HUES48 (cell line): ENCODE data around the gene ADIG.

Source experiments
- H3K27ac ChIP-seq: one replicate; pipeline ENCODE4 v1.7.0; 2013; ENCODE audit warnings: low read depth, low read length, inconsistent platforms
- H3K27me3 ChIP-seq: 2 replicates; pipeline ENCODE4 v1.6.1; 2013; ENCODE audit warnings: mild to moderate bottlenecking, low read length; ENCODE audit not compliant: control insufficient read depth, insufficient read depth
- H3K36me3 ChIP-seq: 2 replicates; pipeline ENCODE4 v1.6.1; 2013; ENCODE audit warnings: low read length; ENCODE audit not compliant: control insufficient read depth, insufficient read depth
- H3K4me1 ChIP-seq: 2 replicates; pipeline ENCODE4 v1.6.1; 2013; ENCODE audit warnings: mild to moderate bottlenecking, low read length; ENCODE audit not compliant: control insufficient read depth, insufficient read depth
- H3K4me3 ChIP-seq: 2 replicates; pipeline ENCODE4 v1.5.1; 2013; ENCODE audit warnings: mild to moderate bottlenecking, low read depth, low read length
- H3K9ac ChIP-seq: 2 replicates; pipeline ENCODE4 v1.6.1; 2013; ENCODE audit warnings: mild to moderate bottlenecking, low read depth, low read length, moderate library complexity
- H3K9me3 ChIP-seq: 2 replicates; pipeline ENCODE4 v1.6.1; 2013; ENCODE audit warnings: low read length; ENCODE audit not compliant: control insufficient read depth, insufficient read depth

The ADIG gene

GRCh38 chr20:38581013-38581412, at the start of gene ADIG:
TSS of gene ADIG (plus strand) at chr20:38581197. CDS start at chr20:38581251, 54 bp downstream.
- no peak within 1 kb of the TSS for H3K27ac ChIP-seq
- H3K9ac ChIP-seq, result no peak within 1 kb of the TSS
- no peaks in the 10 kb centered on the region for H3K9me3 ChIP-seq
- H3K36me3 ChIP-seq, result peaks cover 5% of the 10 kb centered on the region
- no peaks in the 10 kb centered on the region for H3K27me3 ChIP-seq
- no peak within 1 kb of the TSS for H3K4me3 ChIP-seq
- H3K4me1 ChIP-seq, result no peaks in the 10 kb centered on the region; the same call in 1 of the 2 replicates

GRCh38 chr20:38534756-38535155, 46.2 kb upstream of the ADIG start:
- no peak overlapping the region for H3K27ac ChIP-seq
- no peaks in the 10 kb centered on the region for H3K4me1 ChIP-seq
- no peak overlapping the region for H3K4me3 ChIP-seq
- no peaks in the 10 kb centered on the region for H3K9me3 ChIP-seq
- H3K36me3 ChIP-seq, result peaks cover 89% of the 10 kb centered on the region
- H3K27me3 ChIP-seq, result no peaks in the 10 kb centered on the region
- H3K9ac ChIP-seq, result no peak overlapping the region

GRCh38 chr20:38536310-38536709, 44.7 kb upstream of the ADIG start:
- H3K4me1 ChIP-seq, result no peaks in the 10 kb centered on the region
- no peaks in the 10 kb centered on the region for H3K9me3 ChIP-seq
- no peak overlapping the region for H3K9ac ChIP-seq
- no peak overlapping the region for H3K27ac ChIP-seq
- peaks cover 94% of the 10 kb centered on the region for H3K36me3 ChIP-seq
- H3K27me3 ChIP-seq, result no peaks in the 10 kb centered on the region
- H3K4me3 ChIP-seq, result no peak overlapping the region

GRCh38 chr20:38537176-38537575, 43.8 kb upstream of the ADIG start:
- Histone ChIP-seq H3K9me3 (no peaks in the 10 kb centered on the region), H3K4me3 (no peak overlapping the region), H3K4me1 (no peaks in the 10 kb centered on the region), H3K27ac (no peak overlapping the region), H3K36me3 (peaks cover 97% of the 10 kb centered on the region), H3K27me3 (no peaks in the 10 kb centered on the region), H3K9ac (no peak overlapping the region)

- no peaks in the 10 kb centered on the region for H3K9me3 ChIP-seq
- peaks cover 97% of the 10 kb centered on the region for H3K36me3 ChIP-seq
- no peak overlapping the region for H3K4me3 ChIP-seq
- no peak overlapping the region for H3K27ac ChIP-seq
- no peak overlapping the region for H3K9ac ChIP-seq
- H3K27me3 ChIP-seq, result no peaks in the 10 kb centered on the region
- H3K4me1 ChIP-seq, result no peaks in the 10 kb centered on the region
These were observed 42.2 kb upstream of the ADIG start for GRCh38 chr20:38538789-38539188.

GRCh38 chr20:38543014-38543906, 37.7 kb upstream of the ADIG start:
- peaks cover 98% of the 10 kb centered on the region for H3K36me3 ChIP-seq
- H3K9ac ChIP-seq, result no peak overlapping the region
- no peak overlapping the region for H3K27ac ChIP-seq
- no peaks in the 10 kb centered on the region for H3K27me3 ChIP-seq
- no peak overlapping the region for H3K4me3 ChIP-seq
- no peaks in the 10 kb centered on the region for H3K9me3 ChIP-seq
- H3K4me1 ChIP-seq, result no peaks in the 10 kb centered on the region

- Histone ChIP-seq H3K4me3 (no peak overlapping the region), H3K9me3 (no peaks in the 10 kb centered on the region), H3K36me3 (peaks cover 90% of the 10 kb centered on the region), H3K27me3 (no peaks in the 10 kb centered on the region), H3K27ac (no peak overlapping the region), H3K9ac (no peak overlapping the region), H3K4me1 (no peaks in the 10 kb centered on the region)
These were observed 35.2 kb upstream of the ADIG start for GRCh38 chr20:38545771-38546170.

GRCh38 chr20:38547288-38548085, 33.5 kb upstream of the ADIG start:
- peaks cover 89% of the 10 kb centered on the region for H3K36me3 ChIP-seq
- H3K9me3 ChIP-seq, result no peaks in the 10 kb centered on the region
- no peak overlapping the region for H3K9ac ChIP-seq
- no peaks in the 10 kb centered on the region for H3K4me1 ChIP-seq
- H3K27me3 ChIP-seq, result no peaks in the 10 kb centered on the region
- H3K4me3 ChIP-seq, result no peak overlapping the region
- no peak overlapping the region for H3K27ac ChIP-seq

GRCh38 chr20:38548356-38549083, 32.5 kb upstream of the ADIG start:
- Histone ChIP-seq H3K9me3 (no peaks in the 10 kb centered on the region), H3K27ac (no peak overlapping the region), H3K9ac (no peak overlapping the region), H3K27me3 (no peaks in the 10 kb centered on the region), H3K36me3 (peaks cover 89% of the 10 kb centered on the region), H3K4me1 (no peaks in the 10 kb centered on the region), H3K4me3 (no peak overlapping the region)

- Histone ChIP-seq H3K4me3 (no peak overlapping the region), H3K9me3 (no peaks in the 10 kb centered on the region), H3K27ac (no peak overlapping the region), H3K36me3 (peaks cover 88% of the 10 kb centered on the region), H3K27me3 (no peaks in the 10 kb centered on the region), H3K4me1 (no peaks in the 10 kb centered on the region), H3K9ac (no peak overlapping the region)
These were observed 30.7 kb upstream of the ADIG start for GRCh38 chr20:38550274-38550673.
